AG09319 (cell line): ENCODE results near the gene ZNF544.
"Not testable (repeated sequence)": the region's sequence is repeated elsewhere in the genome, so short reads cannot be mapped to it uniquely, and the experiment has no call there.

Source experiments
- DNase-seq: peaks from one replicate; pipeline ENCODE4 v3.0.0-alpha.2; 2010; ENCODE audit warnings: low read depth; ENCODE audit errors: extremely low read depth
- TF ChIP-seq, protein P1 (sequence below): IDR thresholded peaks from 2 replicates; pipeline ENCODE4 v1.5.1; 2011; ENCODE audit warnings: low read depth, mild to moderate bottlenecking, inconsistent platforms, low read length, moderate library complexity

The ZNF544 gene

DNA sequence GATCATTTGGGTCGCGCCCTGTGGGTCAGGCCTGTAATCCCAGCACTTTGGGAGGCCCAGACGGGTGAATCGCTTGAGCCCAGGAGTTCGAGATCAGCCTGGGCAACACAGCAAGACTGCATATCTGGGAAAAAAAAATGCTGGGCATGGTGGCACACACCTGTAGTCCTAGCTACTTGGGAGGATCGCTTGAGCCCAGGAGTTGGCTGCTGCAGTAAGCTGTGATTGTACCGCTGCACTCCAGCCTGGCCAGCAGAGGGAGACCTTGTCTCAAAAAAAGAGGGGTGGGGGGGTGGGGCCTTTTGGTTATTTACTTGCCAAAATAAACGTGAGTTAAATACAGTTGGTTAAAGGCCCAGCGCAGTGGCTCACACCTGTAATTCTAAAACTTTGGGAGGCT lies 9.8 kb upstream of the ZNF544 start:
- TF ChIP-seq, protein P1, sequence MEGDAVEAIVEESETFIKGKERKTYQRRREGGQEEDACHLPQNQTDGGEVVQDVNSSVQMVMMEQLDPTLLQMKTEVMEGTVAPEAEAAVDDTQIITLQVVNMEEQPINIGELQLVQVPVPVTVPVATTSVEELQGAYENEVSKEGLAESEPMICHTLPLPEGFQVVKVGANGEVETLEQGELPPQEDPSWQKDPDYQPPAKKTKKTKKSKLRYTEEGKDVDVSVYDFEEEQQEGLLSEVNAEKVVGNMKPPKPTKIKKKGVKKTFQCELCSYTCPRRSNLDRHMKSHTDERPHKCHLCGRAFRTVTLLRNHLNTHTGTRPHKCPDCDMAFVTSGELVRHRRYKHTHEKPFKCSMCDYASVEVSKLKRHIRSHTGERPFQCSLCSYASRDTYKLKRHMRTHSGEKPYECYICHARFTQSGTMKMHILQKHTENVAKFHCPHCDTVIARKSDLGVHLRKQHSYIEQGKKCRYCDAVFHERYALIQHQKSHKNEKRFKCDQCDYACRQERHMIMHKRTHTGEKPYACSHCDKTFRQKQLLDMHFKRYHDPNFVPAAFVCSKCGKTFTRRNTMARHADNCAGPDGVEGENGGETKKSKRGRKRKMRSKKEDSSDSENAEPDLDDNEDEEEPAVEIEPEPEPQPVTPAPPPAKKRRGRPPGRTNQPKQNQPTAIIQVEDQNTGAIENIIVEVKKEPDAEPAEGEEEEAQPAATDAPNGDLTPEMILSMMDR, result no peak; the same call in 1 of the 2 replicates
- DNase-seq, result no peak

DNA sequence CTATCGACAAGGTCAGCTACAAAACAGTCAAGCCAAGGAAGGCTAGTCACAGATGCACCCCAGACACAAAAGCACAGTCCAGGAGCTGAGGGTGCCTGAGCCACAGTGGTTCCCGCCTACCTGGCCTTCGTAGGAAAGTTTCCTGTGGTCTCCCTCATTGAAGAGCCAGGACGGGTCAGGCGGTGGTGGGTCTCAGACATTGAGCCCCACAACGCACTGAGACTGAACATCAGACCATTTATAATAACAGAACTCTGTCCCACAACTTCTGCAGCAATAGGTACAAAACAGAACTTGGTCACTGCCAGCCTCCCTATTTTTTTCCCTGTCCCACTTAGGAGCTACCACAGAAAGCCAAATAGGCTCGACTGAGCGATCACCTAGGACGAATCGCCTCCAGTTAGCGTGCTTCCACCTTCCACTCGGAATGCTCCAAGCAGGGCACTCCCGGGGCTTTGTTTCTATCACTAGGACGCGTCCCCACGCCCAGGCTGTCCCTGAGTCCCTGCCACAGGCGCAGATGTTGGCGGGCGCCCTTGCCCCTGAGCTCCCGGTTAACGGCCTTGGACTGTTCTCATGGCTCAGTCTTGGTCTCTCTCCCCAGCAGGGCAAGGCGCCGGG lies 640 bp upstream of the ZNF544 start:
- no peak for DNase-seq
- TF ChIP-seq, protein P1, result no peak

DNA sequence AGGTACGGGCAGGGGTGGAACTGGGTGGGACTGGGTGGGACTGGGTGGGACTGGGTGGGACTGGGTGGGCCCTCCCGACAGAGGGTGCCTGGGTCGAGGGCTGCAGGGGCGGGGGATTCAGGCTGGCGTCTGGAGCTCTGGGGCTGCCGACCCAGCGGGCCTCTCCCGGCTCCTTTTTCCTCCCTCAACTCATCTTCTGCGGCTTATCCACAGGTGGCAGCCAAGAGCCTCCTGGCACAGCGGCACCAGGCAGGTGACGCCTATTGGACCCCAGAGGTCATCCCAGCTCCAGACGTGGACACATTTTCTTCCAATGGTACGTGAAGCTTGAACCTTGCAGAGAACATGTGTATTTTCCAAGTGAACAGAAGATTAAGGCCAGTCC lies 533 bp downstream of the ZNF544 start:
- TF ChIP-seq, protein P1, result peak; percentile 13
- DNase-seq, result no peak

DNA sequence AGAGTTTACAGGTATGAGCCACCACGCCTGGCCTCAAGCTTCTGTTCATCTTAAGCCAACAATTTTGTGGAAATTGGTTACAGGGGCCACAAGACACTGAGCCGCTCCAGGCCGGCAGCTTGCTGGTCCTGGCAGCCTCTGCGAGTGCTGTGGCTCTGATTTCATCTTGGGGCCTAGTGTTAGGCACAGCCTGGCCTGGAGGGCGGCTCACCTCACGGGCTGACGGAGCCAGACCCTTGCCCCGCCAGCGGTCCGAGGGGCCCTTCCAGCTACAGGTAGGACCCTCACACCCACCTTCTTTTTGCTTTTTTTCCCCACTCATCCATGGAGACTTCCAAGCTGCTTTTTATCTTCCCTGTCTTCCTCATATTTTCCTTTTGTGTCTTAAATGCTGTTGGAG lies 8.6 kb downstream of the ZNF544 start:
- no peak for DNase-seq
- TF ChIP-seq, protein P1, result no peak

DNA sequence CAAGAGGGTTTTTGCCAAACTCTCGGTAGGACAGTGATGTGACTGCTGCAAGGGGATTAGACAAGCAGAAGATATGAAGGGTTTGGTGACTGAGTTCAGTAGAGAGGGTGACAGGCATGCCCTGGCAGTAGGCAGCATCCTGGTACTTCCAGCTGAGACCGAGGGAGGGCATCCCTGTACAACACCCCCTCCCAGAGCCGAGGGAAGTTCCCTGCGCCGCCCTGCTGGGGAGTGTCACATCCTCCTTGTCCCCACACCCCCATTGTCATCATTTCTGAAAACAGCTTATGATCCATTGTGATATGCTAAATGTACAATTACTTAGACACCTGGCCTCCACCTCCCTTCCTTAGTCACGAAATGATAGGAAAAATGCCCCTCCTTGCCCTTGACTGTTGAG lies 14.6 kb downstream of the ZNF544 start:
- TF ChIP-seq, protein P1, result no peak
- no peak for DNase-seq

DNA sequence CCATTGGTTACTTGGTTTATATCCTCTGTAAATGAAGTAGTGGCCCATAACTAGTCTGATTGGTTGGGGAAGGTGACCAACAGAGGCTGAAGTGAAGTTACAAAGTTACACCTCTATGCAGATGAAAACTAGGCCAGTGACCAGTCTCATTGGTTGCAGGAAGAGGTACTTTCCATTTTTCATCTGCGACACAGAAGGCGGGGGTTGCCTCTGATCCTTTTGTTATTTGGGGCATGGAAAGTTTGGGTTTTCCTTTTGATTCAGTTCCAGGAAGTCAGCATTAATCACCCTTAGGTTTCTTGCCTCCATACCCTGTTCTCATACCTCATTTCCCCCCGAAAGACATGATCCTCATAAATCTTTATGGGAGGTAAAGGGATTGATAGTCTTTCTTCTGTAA lies 20.2 kb downstream of the ZNF544 start:
- no peak for DNase-seq
- TF ChIP-seq, protein P1, result no peak

DNA sequence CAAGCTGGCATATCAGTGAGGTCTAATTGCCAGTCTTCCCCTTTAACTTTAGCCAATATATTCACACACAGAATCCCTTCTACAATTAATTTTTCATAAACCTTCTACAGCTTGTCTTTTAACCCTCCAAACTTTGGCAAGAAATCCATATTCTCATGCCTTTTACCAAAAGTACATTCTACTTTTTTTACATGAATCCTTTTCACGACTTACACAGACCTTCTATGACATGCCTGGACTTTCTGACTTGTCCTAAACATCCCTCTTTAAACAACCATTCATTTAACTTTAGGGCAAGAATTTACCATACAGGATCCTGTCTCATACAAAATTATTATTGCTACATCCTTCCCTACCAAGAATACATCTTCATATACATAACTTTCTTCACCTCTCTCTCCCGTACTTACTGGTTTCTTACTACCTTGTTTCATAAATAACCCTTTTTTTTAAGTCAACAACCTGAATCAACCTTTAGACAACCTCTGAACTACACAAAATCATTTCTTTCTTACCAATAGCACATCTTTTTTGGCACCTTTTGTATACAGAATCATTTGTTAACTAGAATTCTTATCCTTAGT lies 23.5 kb downstream of the ZNF544 start:
- no peak for DNase-seq
- TF ChIP-seq, protein P1, result no peak

DNA sequence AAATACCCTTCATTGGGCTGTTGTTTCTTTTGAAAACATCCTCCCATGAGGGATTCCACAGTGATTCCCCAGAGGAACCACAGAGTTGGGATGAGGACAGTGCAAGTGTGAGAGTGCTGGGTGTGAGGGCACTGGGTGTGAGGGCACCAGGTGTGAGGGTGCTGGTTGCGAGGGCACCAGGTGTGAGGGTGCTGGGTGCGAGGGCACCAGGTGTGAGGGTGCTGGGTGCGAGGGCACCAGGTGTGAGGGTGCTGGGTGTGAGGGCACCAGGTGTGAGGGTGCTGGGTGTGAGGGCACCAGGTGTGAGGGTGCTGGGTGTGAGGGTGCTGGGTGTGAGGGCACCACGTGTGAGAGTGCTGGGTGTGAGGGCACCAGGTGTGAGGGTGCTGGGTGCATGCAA lies 29.5 kb downstream of the ZNF544 start:
- DNase-seq, result not testable (repeated sequence)
